Occipital lobe (tissue), 2 donors: ENCODE data around the gene DUSP15. TPM values are rescaled to one million over a fixed set of nuclear protein-coding genes. Genes with fewer than 3 reads are reported as not detected.
"Not testable (repeated sequence)": the region's sequence is repeated elsewhere in the genome, so short reads cannot be mapped to it uniquely, and the experiment has no call there.

Source experiments
- DNase-seq: peaks from one replicate; lab custom pipeline; 2025; lab: John Stamatoyannopoulos, UW
- total RNA-seq: library from RNA; depleted of rRNA; stranded (reverse); fragments of >200 nt; gene quantifications from one replicate; pipeline ENCODE4 v1.2.3, GENCODE V29; 2014

Gene DUSP15
- total RNA-seq, 1 donor from 2014 or later = 3.0 TPM

- no peak for DNase-seq
Observed at GRCh38 chr20:31840906-31841816, 29.2 kb downstream of the DUSP15 start.

GRCh38 chr20:31839782-31840487 lies 30.4 kb downstream of the DUSP15 start:
- DNase-seq = no peak

DNA sequence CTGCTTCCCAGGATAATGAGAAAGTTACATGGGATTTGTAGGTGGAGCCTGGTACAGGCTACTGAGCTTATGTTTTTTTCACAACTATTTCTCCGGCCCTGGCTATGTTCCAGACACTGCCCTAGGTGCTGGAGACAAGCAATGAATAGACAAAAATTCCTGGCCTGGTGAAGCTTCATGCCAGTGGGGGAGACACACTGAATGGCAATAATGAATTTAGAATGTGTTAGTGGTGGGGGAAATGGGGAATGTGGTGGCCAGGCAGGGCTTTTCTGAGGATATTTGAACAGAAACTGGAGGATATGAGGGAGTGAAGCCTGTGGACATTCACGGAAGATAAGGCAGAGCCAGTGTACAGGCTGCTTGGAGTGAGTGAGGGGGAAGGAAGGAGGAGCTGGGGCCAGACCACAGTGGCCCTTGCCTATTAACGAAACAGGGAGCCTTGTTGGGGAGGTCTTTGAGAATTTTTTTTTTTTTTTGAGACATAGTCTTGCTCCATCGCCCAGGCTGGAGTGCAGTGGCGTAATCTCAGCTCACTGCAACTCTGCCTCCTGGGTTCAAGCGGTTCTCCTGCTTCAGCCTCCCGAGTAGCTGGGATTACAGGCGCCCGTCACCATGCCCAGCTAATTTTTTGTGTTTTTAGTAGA lies 31.6 kb downstream of the DUSP15 start:
- DNase-seq = no peak

DNA sequence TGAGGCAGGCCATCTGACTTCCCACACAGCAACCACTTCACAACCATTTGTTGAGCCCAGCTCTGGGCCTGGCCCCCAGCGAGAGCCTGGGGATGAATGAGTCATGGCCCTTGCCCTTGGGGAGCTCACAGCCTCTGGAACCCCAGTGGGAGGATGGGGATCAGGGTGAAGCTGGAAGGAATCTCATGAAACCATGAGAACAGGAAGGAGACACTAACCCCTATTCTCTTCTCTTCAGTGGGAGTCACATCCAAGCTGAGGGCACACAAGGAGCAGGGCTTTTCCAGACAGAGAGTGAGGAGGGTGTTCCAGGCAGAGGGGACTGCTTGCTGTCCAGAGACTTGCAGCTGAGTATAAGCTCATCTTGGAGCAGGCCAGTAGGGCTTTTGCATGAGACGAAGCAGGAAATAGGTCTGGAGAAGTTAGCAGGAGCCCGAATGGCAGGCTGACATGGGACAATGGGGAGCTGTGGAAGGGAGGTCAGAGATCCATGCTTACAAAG lies 32.4 kb downstream of the DUSP15 start:
- no peak for DNase-seq

- no peak for DNase-seq
Observed at GRCh38 chr20:31836853-31837608, 33.3 kb downstream of the DUSP15 start.

DNA sequence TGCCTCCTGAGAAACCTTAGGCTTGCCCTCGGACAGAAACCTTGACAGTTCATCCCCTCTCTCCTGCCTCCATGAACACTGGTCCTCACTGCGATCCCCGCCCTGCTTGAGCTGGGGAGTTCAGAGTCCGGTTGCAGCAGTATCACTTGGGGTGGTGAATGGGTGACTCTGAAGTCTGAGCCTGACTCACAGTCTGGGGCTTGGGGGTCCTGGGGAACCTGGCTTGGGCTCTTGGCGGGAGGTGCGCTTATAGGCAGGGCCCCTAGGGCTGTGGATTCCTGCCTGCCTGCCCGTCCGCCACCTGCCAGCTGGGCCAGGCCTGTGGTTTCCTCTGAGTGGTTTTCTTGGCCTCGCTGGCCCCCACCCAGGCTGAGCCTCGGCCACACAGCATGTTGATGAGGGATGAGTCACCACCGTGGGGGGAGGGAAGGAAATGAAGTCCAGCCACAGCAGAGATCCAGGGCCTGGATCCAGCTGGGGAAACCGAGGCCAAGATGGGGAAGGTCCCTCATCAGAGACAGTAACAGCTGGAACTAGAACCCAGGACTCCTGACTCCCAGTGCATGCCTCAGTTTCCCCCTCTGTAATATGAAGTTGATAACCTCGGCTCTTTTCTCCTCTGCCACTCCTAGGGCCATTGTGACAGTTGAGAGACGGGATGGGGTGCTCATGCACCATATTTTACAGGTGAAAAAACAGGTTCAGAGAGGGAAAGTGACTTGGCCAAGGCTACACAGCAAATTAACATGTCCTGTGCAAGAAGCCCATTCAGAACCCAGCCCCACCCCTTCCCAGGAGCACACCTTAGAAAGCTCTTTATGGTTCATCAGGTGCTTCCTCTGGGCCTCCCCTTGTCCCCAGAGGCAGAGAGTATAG lies 34.1 kb downstream of the DUSP15 start:
- DNase-seq = peak; percentile 58

DNA sequence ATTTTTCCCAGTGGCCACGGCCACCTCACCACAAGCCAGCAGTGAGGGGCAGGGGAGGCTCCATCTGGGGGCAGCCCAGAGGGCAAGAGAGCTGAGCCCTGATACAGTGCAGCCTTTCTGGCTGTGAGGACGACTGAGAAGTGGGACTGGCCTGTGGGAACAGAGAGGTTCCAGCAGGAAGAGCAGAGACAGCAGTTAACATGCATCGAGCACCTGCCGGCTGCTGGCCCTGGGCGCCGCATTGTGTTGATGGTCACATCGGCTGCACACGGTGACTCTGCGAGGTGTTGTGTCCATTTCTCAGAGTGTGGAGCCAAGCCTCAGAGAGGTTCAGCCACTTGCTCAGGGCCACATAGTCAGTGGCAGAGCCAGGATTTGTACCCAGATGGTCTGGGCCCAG lies 34.8 kb downstream of the DUSP15 start:
- DNase-seq = no peak

DNA sequence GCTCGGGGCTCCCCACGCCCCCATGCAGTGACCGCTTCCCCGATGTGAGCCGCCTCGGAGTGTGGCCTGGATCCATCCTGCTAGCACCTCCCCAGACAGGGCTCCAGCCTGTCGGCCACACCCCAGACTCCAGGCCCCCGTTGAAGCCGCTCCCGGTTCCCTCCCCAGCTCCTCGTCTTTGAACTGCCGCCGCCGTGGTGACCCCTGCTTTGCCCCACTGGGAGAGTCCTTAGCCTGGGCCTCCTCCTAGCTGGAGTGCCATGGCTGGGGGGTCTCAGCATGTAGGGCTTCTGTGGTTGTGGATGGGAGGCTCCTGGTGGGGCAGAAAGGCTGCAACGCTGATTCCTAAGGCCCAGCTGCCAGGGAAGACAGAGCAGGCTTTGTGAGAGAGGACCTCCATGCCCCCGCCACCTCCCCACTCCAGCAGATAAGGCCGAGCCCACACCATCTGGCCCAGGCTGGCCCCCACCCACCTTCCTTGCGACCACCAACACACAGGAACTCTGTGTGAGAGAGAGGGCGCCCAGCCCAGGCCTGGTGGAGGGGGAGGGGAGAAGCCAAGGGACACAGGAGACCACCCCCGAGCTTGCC lies 36.3 kb downstream of the DUSP15 start:
- no peak for DNase-seq

DNA sequence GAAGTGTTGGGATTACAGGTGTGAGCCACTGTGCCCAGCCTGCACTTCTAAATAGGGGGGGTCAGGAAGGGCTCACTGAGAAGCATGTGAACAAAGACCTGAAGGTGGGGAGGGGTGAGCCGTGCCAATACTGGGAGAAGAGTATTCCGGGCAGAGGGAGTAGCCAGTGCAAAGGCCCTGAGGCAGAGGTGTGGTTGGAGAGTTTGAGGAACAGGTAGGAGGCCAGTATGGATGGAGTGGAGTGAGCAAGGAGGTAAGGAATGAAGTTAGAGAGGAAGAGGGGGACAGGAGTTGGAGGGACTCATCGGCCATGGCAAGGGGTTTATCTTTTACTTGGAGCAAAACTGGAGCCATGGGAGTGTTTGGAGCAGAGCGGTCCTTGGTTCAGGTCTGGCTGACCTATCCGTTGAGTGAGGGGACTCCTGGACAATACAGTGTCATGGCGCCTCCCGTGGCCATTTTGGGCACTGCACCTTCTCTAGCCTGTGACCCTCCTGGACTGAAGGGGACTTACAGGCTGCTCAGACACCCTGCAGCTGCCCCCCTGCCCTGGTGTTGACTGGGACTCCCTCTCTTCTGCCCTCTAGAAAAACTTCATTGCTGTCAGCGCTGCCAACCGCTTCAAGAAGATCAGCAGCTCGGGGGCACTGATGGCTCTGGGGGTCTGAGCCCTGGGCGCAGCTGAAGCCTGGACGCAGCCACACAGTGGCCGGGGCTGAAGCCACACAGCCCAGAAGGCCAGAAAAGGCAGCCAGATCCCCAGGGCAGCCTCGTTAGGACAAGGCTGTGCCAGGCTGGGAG lies 37.0 kb downstream of the DUSP15 start:
- DNase-seq = no peak

- no peak for DNase-seq
Observed at GRCh38 chr20:31831771-31832306, 38.5 kb downstream of the DUSP15 start.

DNA sequence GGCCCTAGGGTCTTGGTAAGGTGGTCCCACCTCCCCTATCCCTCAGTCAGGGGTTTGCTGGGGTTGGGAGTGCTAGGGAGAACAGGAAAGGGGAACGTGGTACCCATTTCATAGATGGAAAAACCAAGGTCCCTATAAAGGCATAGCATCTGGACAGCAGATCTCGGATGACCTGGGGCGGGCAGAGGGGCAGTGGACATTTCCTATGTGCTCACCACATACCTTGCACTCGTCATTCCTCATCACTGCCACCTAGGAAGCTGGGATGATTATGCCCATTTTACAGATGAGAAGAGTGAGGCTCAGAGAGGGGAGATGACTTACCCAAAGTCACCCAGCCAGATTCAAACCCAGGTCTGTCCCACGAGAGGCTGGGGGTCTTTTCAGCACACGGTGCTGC lies 39.1 kb downstream of the DUSP15 start:
- no peak for DNase-seq

- DNase-seq = no peak
Observed at GRCh38 chr20:31830406-31830981, 39.8 kb downstream of the DUSP15 start.

DNA sequence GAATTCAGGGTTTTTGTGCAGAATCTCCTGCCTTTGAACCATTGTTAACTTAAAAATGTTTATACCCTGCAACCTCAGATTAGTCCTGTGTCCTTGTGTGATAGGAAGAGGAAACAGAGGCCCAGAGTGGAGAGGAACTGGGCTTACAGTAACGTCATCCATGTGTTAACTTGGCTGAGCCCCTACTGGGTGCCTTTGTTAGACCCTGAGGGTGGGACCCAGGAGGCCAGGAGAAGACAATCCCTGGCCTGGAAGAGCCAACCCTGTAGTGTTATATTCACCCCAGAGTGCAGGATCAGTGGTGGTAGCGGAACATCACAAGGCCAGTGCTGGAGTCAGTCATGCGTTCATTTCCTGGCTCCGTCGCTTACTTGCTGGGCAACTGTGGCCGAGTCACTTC lies 40.6 kb downstream of the DUSP15 start:
- DNase-seq = no peak

- not testable (repeated sequence) for DNase-seq
Observed at GRCh38 chr20:31828016-31828415, 42.3 kb downstream of the DUSP15 start.

DNA sequence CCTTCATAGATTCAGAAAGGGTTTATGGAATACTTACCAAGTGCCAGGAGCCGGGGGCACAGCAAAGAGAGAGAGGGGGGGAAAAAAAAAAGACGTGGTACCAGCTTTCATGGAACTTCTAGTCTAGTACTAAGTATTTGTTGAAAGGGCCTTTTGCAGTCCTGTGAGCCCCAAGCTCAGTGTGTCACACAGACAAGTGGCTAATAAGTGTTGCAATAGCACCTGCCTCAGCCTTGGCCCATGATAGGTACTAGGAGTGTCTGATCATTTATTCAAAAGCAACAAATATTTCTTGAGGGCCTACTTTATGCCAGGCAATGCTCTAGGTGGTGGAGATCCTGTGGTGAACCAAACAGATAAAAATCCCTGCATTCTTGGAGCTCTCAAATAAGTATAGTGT lies 43.3 kb downstream of the DUSP15 start:
- no peak for DNase-seq

DNA sequence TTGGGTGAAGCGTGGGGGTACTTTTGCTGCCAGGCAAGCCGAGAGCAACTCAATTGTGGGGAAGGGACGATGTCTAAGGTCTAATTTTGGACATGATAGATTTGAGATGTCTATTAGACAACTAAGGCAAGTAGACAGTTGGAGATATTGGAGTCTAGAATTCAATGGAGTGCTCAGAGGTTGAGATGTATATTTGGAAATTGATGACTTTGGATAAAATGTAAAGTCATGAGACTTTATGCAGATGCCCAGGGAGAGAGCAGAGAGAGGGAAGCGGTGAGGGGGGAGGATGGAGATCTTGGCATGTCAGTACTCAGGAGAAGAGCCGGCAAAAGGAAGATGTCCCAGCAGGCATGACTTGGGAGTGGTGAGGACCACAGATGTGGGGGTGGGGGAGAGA lies 44.3 kb downstream of the DUSP15 start:
- DNase-seq = no peak

- DNase-seq = no peak
Observed at GRCh38 chr20:31824554-31825313, 45.6 kb downstream of the DUSP15 start.

GRCh38 chr20:31824125-31824485 lies 46.2 kb downstream of the DUSP15 start:
- no peak for DNase-seq
